Esophagus muscularis mucosa (tissue), 4 donors: ENCODE data around the gene DYNLRB1.

Experiments used
- CTCF ChIP-seq, 3 experiments: fragments of 200-600 bp in 2 of 3; fragments of 450-650 bp in 1 of 3; sonication (generic) in 2 of 3; IDR thresholded peaks; one replicate each; pipeline ENCODE4 v1.5.1; 2017 to 2019; ENCODE audit warnings: antibody characterized with exemption in 3 of 3, mild to moderate bottlenecking in 2 of 3, moderate library complexity in 1 of 3
- EP300 ChIP-seq: sonication (generic); formaldehyde crosslinking; IDR thresholded peaks from one replicate; pipeline ENCODE4 v1.6.1; 2017; ENCODE audit warnings: antibody characterized with exemption
- POLR2A ChIP-seq: fragments of 450-650 bp; IDR thresholded peaks from one replicate; pipeline ENCODE4 v1.6.1; 2017; ENCODE audit warnings: antibody characterized with exemption, moderate library complexity, mild to moderate bottlenecking, low read depth
- POLR2AphosphoS5 ChIP-seq, 2 donors: sonication (generic); formaldehyde crosslinking; IDR thresholded peaks; one replicate each; pipeline ENCODE4 v1.6.1; 2017; ENCODE audit warnings: antibody characterized with exemption in 2 of 2

- no peak for TF ChIP-seq POLR2AphosphoS5 (IDR thresholded peaks at IDR 0.05)
- TF ChIP-seq CTCF (IDR thresholded peaks at IDR 0.05), result no peak
- TF ChIP-seq POLR2A, result no peak
- no peak for TF ChIP-seq EP300
These were observed 37.2 kb downstream of the DYNLRB1 start for GRCh38 chr20:34553366-34553867.
